ENCODE data around the gene CCDC106. TPM values are rescaled to one million over a fixed set of nuclear protein-coding genes. Genes with fewer than 3 reads are reported as not detected.

CCDC106 gene
- total RNA-seq, 4 donors from 2014 or later = 8.1 to 17.4 (median 14.0) TPM

DNA sequence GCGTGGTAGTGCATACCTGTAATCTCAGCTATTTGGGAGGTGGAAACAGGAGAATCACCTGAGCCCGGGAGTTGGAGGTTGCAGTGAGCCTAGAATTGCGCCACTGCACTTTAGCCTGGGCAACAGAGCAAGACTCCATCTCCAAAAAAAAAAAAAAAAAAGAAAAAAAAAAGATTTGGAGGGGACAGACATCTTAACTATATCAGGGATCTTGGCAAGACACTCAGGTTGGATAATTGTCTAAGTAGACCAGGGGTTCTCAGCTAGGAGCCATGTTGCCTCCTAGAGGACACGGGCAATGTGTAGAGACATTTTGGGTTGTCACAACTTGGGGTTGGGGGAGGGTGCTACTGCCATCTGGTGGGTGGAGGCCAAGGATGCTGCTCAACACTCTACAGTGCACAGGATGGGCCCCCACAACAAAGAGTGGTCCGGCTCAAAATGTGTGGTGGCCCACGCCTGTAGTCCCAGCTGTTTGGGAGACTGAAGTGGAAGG, 9.1 kb upstream of the CCDC106 start:
- DNase-seq = peak in 1 of 3 donors; percentile 50
- Histone ChIP-seq H3K4me1 (peaks cover 6 to 66% (median 19%) of the 10 kb centered on the region in 4 donors), H3K36me3 (peaks cover 0 to 6% (median 0%) of the 10 kb centered on the region in 3 donors), H3K4me3 (no peak overlapping the region), H3K27me3 (no peaks in the 10 kb centered on the region), H3K27ac (peak overlapping the region in 1 of 4 donors; percentile 97), H3K9me3 (no peaks in the 10 kb centered on the region)
- TF ChIP-seq CTCF (IDR thresholded peaks at IDR 0.05) (peak in 5 of 6 experiments; percentile 20 to 36 (median 28)), POLR2A (IDR thresholded peaks at IDR 0.05) (no peak)

- H3K27me3 ChIP-seq = no peaks in the 10 kb centered on the region
- TF ChIP-seq CTCF (IDR thresholded peaks at IDR 0.05) (peak in 5 of 6 experiments; percentile 43 to 57 (median 50)), POLR2A (IDR thresholded peaks at IDR 0.05) (peak in 1 of 2 donors; percentile 19)
- peaks cover 0 to 12% (median 0%) of the 10 kb centered on the region in 3 donors for H3K36me3 ChIP-seq
- H3K4me3 ChIP-seq = peak overlapping the region; percentile 85 to 92 (median 88)
- peaks cover 9 to 75% (median 28%) of the 10 kb centered on the region in 4 donors for H3K4me1 ChIP-seq
- peak overlapping the region; percentile 84 to 97 (median 88) for H3K27ac ChIP-seq
- peak; percentile 76 to 89 (median 77) for DNase-seq
- H3K9me3 ChIP-seq = no peaks in the 10 kb centered on the region
Observed at GRCh38 chr19:55640043-55640576, 7.9 kb upstream of the CCDC106 start.

DNA sequence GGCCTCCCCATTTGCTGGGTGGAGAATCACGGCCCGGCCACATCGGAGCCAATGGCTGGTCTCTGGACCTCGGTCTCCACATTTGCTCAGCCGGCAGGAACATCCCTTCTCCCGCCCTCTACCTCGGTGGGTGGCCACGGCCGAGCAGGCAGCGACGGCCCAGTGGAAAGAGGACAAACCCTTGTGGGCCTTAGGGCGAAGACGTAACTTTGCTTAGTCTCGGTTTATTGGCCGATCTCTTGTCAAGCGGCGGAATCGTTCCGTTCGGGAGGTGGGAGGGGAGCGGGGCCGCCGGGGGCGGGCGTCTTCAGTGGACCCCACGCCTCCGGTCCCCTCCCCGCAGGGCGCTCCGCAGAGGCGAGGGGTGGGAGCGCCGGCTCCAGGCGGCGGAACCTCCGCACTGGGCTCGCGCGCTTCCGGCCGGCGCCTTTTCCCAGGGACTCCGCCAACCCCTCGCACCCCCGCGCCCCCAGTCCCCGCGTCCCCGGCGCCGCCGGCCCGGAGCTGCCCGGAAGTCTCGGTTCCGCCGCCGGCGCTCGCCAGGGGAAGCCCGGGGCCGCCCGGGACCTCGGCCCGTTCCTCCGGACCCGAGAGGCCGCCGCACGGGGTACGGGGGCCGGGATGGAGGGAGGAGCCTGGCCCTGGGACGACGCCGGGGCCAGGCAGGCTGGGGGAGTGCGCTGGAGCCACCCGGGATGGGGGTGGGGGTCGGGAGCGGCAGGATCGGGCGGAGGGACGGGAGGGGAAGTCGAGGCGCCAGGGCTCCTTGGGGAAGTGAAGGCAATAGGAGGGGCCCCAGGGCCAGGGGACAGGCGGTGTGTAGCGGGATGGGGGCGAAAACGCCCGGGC, 7.2 kb upstream of the CCDC106 start, which contains the start of gene ZNF580:
ZNF580 (plus strand) TSS at position 426 of the 849 bp plus-strand sequence. CDS start 1,507 bp downstream, outside the sequence.
- H3K27me3 ChIP-seq = no peaks in the 10 kb centered on the region
- peaks cover 5 to 72% (median 26%) of the 10 kb centered on the region in 4 donors for H3K4me1 ChIP-seq
- H3K4me3 ChIP-seq = peak within 1 kb of the TSS; percentile 85 to 92 (median 88)
- TF ChIP-seq POLR2A (IDR thresholded peaks at IDR 0.05) (peak in 1 of 2 donors; percentile 23), CTCF (IDR thresholded peaks at IDR 0.05) (no peak)
- peak within 1 kb of the TSS; percentile 84 to 97 (median 88) for H3K27ac ChIP-seq
- no peaks in the 10 kb centered on the region for H3K9me3 ChIP-seq
- peaks cover 0 to 16% (median 0%) of the 10 kb centered on the region in 3 donors for H3K36me3 ChIP-seq
- peak; percentile 47 to 77 (median 76) for DNase-seq

- no peaks in the 10 kb centered on the region for H3K9me3 ChIP-seq
- peaks cover 0 to 16% (median 0%) of the 10 kb centered on the region in 3 donors for H3K36me3 ChIP-seq
- no peaks in the 10 kb centered on the region for H3K27me3 ChIP-seq
- peak overlapping the region; percentile 84 to 97 (median 88) for H3K27ac ChIP-seq
- peaks cover 3 to 64% (median 19%) of the 10 kb centered on the region in 4 donors for H3K4me1 ChIP-seq
- H3K4me3 ChIP-seq = peak overlapping the region; percentile 85 to 92 (median 88)
- no peak for TF ChIP-seq POLR2A (IDR thresholded peaks at IDR 0.05)
- no peak for TF ChIP-seq CTCF (IDR thresholded peaks at IDR 0.05)
- peak in 1 of 3 donors; percentile 52 for DNase-seq
Observed at GRCh38 chr19:55641426-55642152, 6.4 kb upstream of the CCDC106 start.

All from Peyer's patch (tissue), 4 donors.